ENCODE measurements around the gene IFNGR2. TPM values are rescaled to one million over a fixed set of nuclear protein-coding genes. Genes with fewer than 3 reads are reported as not detected.

Gene IFNGR2
- total RNA-seq, 1 experiment from 2014 or later, result 47.9 TPM

GRCh38 chr21:33372582-33372981 is 30.6 kb upstream of the IFNGR2 start:
- BruUV-seq (replicated peaks), result no TSS peak
- ATAC-seq, result no peak

GRCh38 chr21:33373451-33373850 is 29.8 kb upstream of the IFNGR2 start:
- Histone ChIP-seq H3K27ac (ENCODE audit: low read length) (no peak overlapping the region), H3K9me3 (ENCODE audit: control insufficient read depth, insufficient read depth, low read depth, low read length) (no peaks in the 10 kb centered on the region), H3K27me3 (ENCODE audit: control insufficient read depth, insufficient read depth, low read length) (no peaks in the 10 kb centered on the region), H3K36me3 (ENCODE audit: control insufficient read depth, insufficient read depth, low read length) (no peaks in the 10 kb centered on the region), H3K4me1 (ENCODE audit: control insufficient read depth, insufficient read depth, low read length) (0 out of 2 replicates have a peak, but pooled peaks cover 3% of the 10 kb centered on the region), H3K4me3 (ENCODE audit: low read depth in 2 of 2, low read length in 2 of 2) (no peak overlapping the region)
- intact Hi-C loops (cut with micrococcal nuclease; ENCODE audit: unreplicated experiment) (no loop called here), in situ Hi-C loops (cut with HindIII; ENCODE audit: low pct_unique_long_range_greater_than_20kb, low sequenced_read_pairs) (no loop called here)
- BruUV-seq (replicated peaks), result no TSS peak
- ChIA-PET CTCF (interaction anchor here (1.4 kb wide), 1 partner anchor 12 kb away, joined by 4 read pairs; no protein-coding TSS in a partner anchor), POLR2A (no interaction called here)
- TF ChIP-seq POLR2AphosphoS5 (IDR thresholded peaks at IDR 0.05; ENCODE audit: low read depth, low read length), result no peak
- no peak for TF ChIP-seq SIN3A (IDR thresholded peaks at IDR 0.05; ENCODE audit: borderline replicate concordance, insufficient read depth, low read depth, low read length)
- TF ChIP-seq TCF7L2 (IDR thresholded peaks at IDR 0.05; ENCODE audit: low read depth, low read length), result no peak
- TF ChIP-seq CTCF (IDR thresholded peaks at IDR 0.05), result no peak
- TF ChIP-seq REST (IDR thresholded peaks at IDR 0.05; ENCODE audit: insufficient read depth in 1 of 2, low read depth in 2 of 2, low read length in 1 of 2), result no peak
- ATAC-seq (no peak), DNase-seq (ENCODE audit: low read depth, low spot score) (no peak)

More at GRCh38 chr21:33372582-33372981, 30.6 kb upstream of the IFNGR2 start:
- no peak overlapping the region for H3K27ac ChIP-seq (ENCODE audit: low read length)
- H3K4me3 ChIP-seq (ENCODE audit: low read depth in 2 of 2, low read length in 2 of 2), result no peak overlapping the region
- no peak for DNase-seq (ENCODE audit: low read depth, low spot score)
- TF ChIP-seq CTCF (IDR thresholded peaks at IDR 0.05), result no peak
- TF ChIP-seq SIN3A (IDR thresholded peaks at IDR 0.05; ENCODE audit: borderline replicate concordance, insufficient read depth, low read depth, low read length), result no peak
- no peak for TF ChIP-seq REST (IDR thresholded peaks at IDR 0.05; ENCODE audit: insufficient read depth in 1 of 2, low read depth in 2 of 2, low read length in 1 of 2)
- no peak for TF ChIP-seq POLR2AphosphoS5 (IDR thresholded peaks at IDR 0.05; ENCODE audit: low read depth, low read length)
- TF ChIP-seq TCF7L2 (IDR thresholded peaks at IDR 0.05; ENCODE audit: low read depth, low read length), result no peak
- POLR2A ChIA-PET, result no interaction called here
- no peaks in the 10 kb centered on the region; the same call in 1 of the 2 replicates for H3K9me3 ChIP-seq (ENCODE audit: control insufficient read depth, insufficient read depth, low read depth, low read length)
- H3K36me3 ChIP-seq (ENCODE audit: control insufficient read depth, insufficient read depth, low read length), result no peaks in the 10 kb centered on the region
- intact Hi-C loops (cut with micrococcal nuclease; ENCODE audit: unreplicated experiment) (no loop called here), in situ Hi-C loops (cut with HindIII; ENCODE audit: low pct_unique_long_range_greater_than_20kb, low sequenced_read_pairs) (no loop called here)
- 0 out of 2 replicates have a peak, but pooled peaks cover 1% of the 10 kb centered on the region for H3K4me1 ChIP-seq (ENCODE audit: control insufficient read depth, insufficient read depth, low read length)
- no peaks in the 10 kb centered on the region for H3K27me3 ChIP-seq (ENCODE audit: control insufficient read depth, insufficient read depth, low read length)
- CTCF ChIA-PET, result interaction anchor here (1.0 kb wide), 1 partner anchor 11 kb away, joined by 5 read pairs; no protein-coding TSS in a partner anchor
